8988T (cell line): ENCODE data around the gene NDRG3.

ENCODE experiments used
- DNase-seq: peaks from one replicate; pipeline ENCODE4 v3.0.0; 2011

Gene NDRG3

GRCh38 chr20:36604952-36605398 lies 140.9 kb downstream of the NDRG3 start:
- DNase-seq = no peak
